Stimulated activated CD4-positive, alpha-beta T cell treated with anti-CD3 and anti-CD28 coated beads, TNF-alpha, amount 100 ng/mL, for 4 hours (primary cell): Measurements from ENCODE around the gene NOC2L.
"Not testable (repeated sequence)": the region's sequence is repeated elsewhere in the genome, so short reads cannot be mapped to it uniquely, and the experiment has no call there.

Experiments
- DNase-seq, 3 experiments: peaks; one replicate each; pipeline ENCODE4 v3.0.0-alpha.2; 2020; ENCODE audit warnings: low read depth in 3 of 3

Gene NOC2L

GRCh38 chr1:993379-993995 is 34.4 kb upstream of the NOC2L start:
- DNase-seq: no peak

- no peak for DNase-seq
Measured at GRCh38 chr1:992362-992761, 33.3 kb upstream of the NOC2L start.

DNA sequence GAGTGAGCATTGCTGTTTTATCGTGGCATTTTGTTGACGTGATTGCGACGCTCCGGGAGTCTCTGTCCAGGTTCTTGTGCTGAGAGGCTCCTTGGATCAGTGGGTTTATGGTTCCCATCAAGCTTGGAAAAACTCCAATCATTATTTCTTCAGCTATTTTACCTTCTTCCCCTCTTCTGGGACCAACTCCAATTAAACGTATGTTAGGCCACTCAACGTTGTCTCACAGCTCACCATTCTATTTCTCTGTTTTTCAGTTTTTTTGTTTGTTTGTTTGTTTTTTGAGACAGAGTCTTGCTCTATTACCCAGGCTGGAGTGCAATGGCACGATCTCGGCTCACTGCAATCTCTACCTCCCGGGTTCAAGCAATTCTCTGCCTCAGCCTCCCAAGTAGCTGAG is 32.8 kb upstream of the NOC2L start:
- no peak for DNase-seq

- not testable (repeated sequence) for DNase-seq
Measured at GRCh38 chr1:991275-991674, 32.2 kb upstream of the NOC2L start.

DNA sequence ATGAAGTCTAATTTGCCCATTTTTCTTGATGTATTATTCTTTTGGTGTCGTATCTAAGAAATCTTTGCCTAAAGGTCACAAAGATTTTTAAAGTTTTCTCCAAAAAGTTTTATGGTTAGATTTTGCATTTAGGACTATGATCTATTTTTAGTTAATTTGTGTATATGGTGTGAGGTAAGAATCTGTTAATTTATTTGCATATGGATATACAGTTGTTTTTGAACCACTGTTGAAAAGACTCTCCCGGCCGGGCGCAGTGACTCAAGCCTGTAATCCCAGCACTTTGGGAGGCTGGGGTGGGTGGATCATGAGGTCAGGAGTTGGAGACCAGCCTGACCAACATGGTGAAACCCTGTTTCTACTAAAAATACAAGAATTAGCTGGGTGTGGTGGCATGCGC is 29.0 kb upstream of the NOC2L start:
- DNase-seq: not testable (repeated sequence)

- DNase-seq: no peak
Measured at GRCh38 chr1:985126-985525, 26.1 kb upstream of the NOC2L start.

DNA sequence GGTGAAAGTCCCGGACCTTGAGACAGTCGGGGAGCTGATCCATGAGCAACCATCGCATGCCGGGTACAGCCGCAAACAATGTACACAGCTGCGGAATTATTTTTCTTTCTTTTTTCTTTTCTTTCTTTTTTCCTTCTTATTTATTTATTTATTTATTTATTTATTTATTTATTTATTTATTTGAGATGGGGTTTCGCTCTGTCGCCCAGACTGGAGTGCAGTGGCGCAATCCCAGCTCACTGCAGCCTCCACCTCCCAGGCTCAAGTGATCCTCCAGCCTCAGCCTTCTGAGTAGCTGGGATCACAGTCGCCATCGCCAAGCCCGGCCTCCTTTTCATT is 25.4 kb upstream of the NOC2L start:
- DNase-seq: no peak

- peak; percentile 35 to 50 (median 46) for DNase-seq
Measured at GRCh38 chr1:983798-984475, 24.9 kb upstream of the NOC2L start.

DNA sequence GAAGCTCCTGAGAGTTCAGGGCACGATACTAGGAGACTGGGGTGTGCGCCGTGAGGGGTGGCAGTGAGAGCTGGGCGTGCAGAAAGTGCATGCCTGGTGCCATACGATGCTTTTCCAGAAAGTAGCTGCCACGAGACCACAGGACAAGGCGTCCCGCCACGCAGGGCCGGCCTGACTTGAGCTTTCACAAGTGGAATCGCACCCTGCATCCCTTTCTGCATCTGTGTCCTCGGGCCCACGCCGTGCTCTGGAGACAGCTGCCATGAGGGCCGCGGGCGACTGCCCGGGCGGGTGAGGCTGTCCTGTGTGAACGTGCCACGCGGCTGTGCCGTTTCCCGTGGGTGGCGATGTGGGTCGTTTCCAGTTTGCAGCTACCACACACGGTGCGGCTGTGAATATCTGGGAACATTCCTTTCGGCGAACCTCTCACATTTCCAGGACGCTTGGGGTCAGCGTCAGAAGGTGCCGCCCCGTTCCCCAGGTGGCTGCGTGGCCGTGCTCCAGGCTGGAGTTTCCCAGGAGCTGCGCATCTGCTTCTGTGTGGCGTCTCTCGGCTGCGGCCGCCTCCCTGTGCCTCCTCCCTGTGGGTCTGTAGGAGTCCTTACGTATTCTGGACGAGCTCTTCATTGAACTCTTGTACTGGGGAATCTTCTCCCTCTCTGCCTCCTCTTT is 23.8 kb upstream of the NOC2L start:
- DNase-seq: no peak

DNA sequence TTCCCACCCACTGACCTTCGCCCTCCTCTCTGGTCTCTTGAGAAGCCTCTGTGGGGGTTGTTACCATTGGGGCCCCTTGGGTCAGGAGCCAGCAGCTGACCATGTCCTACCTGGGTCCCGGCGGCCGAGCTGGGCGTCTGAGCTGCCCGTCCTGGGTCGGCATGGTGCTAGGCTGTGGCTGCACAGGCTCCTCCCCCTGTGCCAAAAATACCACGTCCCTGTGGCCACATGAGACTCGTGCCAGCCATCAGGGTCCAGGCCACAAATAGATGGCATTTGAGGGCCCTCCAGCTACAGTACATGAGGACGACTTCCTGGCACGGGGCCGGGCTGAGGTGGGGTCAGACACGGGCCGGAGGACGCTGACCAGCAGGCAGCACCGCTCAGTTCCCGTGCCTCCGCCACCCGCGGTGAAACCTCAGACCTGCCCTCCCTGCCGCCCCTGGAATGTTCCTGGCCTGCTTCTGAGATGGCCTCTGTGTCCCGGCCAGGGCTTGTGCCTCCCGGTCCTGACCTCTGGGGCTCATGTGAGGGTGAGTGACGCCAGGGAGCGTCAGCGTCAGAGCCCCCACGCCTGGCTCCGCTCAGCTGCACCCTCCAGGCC is 23.0 kb upstream of the NOC2L start, which contains the start of gene PERM1:
Gene PERM1, minus strand, starts transcription at position 139 of the 604 bp plus-strand sequence. CDS start 1,064 bp downstream, outside the sequence.
- DNase-seq: no peak

DNA sequence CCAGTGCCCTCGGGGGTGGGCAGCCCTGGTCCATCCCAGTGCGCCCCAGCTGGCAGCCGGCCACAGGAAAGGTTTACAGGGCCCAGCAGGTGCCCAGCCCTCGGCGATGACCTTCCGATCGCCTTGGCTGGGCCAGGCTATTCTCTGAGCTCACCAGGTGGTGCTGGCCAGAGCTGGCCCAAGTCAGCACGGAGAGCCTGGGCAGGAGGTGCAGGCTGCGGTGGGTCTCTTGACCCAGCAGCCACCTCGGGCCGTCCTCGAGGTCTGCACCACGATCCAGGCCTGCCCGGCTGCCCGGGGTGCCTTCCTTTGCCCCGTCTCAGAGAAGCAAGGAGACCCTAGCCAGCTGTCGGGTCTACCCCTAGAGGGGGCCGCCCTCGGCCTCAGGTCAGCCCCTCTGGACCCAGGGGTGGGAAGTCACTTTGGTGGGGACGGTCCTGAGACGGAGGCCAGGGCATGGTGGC is 22.5 kb upstream of the NOC2L start:
- no peak for DNase-seq

GRCh38 chr1:980602-981395 is 21.7 kb upstream of the NOC2L start:
- no peak for DNase-seq

DNA sequence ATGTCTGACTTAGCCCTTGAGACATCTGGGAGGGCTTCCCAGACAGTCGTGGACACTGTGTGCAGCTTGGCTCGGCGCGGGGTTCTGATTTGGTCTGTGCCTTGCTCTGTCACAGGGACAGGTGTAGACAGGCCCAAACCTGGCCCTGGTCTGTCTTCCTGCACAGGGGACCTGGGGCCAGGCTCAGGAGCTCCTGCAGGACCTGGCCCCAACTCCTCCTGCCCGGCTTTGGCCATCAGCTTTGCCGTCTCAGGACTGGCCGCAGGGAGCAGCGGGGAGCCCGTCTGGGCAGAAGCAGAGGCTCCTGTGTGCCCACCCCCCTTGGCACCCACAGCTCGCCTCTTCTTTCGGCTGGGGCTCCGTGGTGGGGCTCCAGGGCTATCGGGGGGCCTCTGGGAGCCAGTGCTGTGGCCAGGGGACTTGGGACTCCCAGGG is 21.1 kb upstream of the NOC2L start:
- no peak for DNase-seq

GRCh38 chr1:979744-980072 is 20.7 kb upstream of the NOC2L start:
- no peak for DNase-seq

DNA sequence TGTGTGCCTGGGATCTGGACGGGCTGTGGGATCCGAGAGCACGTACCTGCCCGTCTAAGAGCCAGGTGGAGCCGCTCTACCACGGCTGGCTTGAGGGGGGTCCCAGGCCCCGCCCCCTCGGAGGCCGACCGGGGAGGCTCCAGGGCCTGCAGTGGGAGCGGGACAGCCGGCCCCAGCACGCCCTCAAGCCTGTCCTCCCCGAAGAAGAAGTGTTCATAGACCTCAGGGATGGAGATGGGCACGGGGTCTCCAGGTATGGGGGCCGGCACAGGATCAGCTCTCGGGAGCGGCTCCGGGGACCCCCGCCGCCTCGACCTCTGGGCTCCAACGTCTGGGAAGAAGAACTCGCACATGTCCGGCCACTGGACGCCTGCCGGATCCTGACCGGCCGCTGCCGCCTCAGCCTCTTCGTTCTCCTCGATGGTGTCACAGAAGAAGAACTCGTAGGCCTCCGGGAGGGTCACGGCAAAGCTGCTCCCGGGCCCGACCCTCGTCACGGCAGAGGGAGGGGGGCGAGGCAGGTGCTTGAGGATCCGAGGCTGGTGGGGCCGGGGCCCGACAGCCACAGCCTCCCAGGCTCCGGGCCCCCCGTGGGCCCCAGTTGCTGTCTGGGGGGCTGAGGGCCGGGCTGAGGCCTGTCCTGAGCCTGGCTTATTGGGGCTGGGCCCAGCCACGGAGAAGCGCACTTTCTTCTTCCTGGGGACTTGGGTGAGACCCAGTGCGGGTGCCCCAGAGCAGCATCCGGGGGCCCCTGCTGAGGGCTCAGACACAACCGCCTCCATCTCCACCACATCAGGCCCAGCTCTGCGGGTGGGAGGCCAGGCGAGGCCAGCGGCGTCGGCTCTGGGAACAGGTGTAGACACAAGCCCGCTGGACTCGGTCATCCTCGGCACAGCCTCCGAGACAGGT is 20.0 kb upstream of the NOC2L start:
- no peak for DNase-seq

GRCh38 chr1:978069-978834 is 19.2 kb upstream of the NOC2L start:
- DNase-seq: no peak

DNA sequence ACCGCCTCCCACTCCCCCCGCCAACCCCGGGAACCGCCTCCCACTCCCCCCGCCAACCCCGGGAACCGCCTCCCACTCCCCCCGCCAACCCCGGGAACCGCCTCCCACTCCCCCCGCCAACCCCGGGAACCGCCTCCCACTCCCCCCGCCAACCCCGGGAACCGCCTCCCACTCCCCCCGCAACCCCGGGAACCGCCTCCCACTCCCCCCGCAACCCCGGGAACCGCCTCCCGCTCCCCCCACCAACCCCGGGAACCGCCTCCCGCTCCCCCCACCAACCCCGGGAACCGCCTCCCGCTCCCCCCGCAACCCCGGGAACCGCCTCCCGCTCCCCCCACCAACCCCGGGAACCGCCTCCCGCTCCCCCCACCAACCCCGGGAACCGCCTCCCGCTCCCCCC is 17.7 kb upstream of the NOC2L start:
- DNase-seq: not testable (repeated sequence)

GRCh38 chr1:975896-976683 is 17.0 kb upstream of the NOC2L start:
- DNase-seq: peak; percentile 35 to 50 (median 49)

DNA sequence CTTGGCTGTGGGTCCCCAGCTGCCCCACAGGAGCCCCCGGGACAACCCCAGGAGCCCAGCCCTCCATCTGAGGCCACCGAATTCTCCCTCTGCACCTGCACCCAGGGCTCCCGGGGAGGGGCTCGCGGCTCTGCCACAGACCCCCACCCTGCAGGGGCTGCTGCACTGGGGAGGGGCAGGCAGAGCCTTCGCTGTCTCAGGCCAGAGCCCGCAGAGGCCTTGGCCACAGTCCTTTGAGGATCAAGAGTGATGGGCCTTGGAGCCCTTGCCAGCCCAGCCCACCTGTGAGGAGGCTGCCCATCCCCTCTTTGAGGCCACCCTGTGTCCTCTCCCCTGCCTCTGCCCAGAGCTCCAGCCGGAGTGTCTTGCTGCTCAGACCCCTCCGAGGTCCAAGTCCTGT is 16.3 kb upstream of the NOC2L start:
- DNase-seq: no peak
